SK-N-SH (cell line): ENCODE measurements around the gene HOXC6.

Experiments
- EP300 ChIP-seq, 2 experiments: IDR thresholded peaks; 2 replicates each; pipeline versions ENCODE4 v1.4.0 to v1.6.1; 2012; ENCODE audit warnings: borderline replicate concordance in 1 of 2, low read depth in 1 of 2, low read length in 1 of 2
- FOSL2 ChIP-seq: IDR thresholded peaks from 2 replicates; pipeline ENCODE4 v1.4.0; 2012; ENCODE audit warnings: low read depth, mild to moderate bottlenecking, moderate library complexity, borderline replicate concordance
- FOXJ3 ChIP-seq: sonication (generic); formaldehyde crosslinking; IDR thresholded peaks from 2 replicates; pipeline ENCODE4 v1.5.1; 2020; ENCODE audit warnings: mild to moderate bottlenecking, missing genetic modification reagents
- NFIC ChIP-seq: IDR thresholded peaks from 2 replicates; pipeline ENCODE4 v1.4.0; 2012; ENCODE audit warnings: borderline replicate concordance
- POLR2AphosphoS5 ChIP-seq: IDR thresholded peaks from 2 replicates; pipeline ENCODE4 v1.6.1; 2012; ENCODE audit warnings: low read depth, low read length
- RAD21 ChIP-seq: IDR thresholded peaks from 2 replicates; pipeline ENCODE4 v1.6.1; 2012; ENCODE audit warnings: mild to moderate bottlenecking, low read length
- TF ChIP-seq, protein P1 (sequence below): fragments of 200-600 bp; sonication (generic); IDR thresholded peaks from 2 replicates; pipeline ENCODE4 v1.6.1; 2017; ENCODE audit warnings: antibody characterized with exemption, mild to moderate bottlenecking, moderate library complexity
- TF ChIP-seq, protein P2 (sequence below): fragments of 150-350 bp; IDR thresholded peaks from 2 replicates; pipeline ENCODE4 v1.6.1; 2016; ENCODE audit warnings: mild to moderate bottlenecking, low read depth, low read length
- TF ChIP-seq, protein P3 (sequence below): IDR thresholded peaks from 2 replicates; pipeline ENCODE4 v1.4.0; 2012; ENCODE audit warnings: low read depth, borderline replicate concordance
- TF ChIP-seq, protein P4 (sequence below): IDR thresholded peaks from 2 replicates; pipeline ENCODE4 v1.6.1; 2012; ENCODE audit warnings: mild to moderate bottlenecking, low read depth, low read length, moderate library complexity
- TF ChIP-seq, protein P5 (sequence below): IDR thresholded peaks from 2 replicates; pipeline ENCODE4 v1.4.0; 2012; ENCODE audit warnings: low read depth, borderline replicate concordance

DNA sequence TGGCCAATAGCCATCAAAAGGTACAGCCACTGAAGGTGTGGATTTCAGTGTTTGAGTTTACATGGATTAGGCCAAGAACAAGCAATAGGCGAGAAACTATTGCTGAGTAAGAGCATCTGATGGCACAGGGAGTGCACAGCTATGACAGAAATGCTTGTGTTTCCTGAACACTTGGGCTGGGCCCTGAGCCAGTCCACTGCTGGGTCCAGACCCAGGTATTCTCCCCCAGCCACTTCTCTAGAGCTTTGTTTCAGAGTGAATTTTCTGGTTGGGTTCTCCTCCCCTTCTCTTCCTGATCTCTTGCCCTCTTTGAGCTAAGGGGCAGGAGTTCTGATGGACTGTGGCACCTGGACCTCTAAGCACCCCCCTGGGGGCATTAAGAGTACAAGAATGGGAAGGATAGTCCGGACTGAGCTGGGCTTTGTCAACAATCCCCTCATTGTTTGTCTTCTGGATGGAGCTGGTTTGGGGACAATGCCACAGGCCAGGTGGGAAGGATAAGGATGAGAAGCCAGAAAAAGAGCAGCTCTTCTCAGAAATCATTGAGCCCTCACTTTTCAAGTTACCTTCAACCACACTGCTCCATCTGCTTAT, 13.0 kb downstream of the HOXC6 start:
- TF ChIP-seq, protein P1, sequence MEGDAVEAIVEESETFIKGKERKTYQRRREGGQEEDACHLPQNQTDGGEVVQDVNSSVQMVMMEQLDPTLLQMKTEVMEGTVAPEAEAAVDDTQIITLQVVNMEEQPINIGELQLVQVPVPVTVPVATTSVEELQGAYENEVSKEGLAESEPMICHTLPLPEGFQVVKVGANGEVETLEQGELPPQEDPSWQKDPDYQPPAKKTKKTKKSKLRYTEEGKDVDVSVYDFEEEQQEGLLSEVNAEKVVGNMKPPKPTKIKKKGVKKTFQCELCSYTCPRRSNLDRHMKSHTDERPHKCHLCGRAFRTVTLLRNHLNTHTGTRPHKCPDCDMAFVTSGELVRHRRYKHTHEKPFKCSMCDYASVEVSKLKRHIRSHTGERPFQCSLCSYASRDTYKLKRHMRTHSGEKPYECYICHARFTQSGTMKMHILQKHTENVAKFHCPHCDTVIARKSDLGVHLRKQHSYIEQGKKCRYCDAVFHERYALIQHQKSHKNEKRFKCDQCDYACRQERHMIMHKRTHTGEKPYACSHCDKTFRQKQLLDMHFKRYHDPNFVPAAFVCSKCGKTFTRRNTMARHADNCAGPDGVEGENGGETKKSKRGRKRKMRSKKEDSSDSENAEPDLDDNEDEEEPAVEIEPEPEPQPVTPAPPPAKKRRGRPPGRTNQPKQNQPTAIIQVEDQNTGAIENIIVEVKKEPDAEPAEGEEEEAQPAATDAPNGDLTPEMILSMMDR, result no peak
- TF ChIP-seq, protein P2, sequence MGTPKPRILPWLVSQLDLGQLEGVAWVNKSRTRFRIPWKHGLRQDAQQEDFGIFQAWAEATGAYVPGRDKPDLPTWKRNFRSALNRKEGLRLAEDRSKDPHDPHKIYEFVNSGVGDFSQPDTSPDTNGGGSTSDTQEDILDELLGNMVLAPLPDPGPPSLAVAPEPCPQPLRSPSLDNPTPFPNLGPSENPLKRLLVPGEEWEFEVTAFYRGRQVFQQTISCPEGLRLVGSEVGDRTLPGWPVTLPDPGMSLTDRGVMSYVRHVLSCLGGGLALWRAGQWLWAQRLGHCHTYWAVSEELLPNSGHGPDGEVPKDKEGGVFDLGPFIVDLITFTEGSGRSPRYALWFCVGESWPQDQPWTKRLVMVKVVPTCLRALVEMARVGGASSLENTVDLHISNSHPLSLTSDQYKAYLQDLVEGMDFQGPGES, result no peak
- no peak for TF ChIP-seq POLR2AphosphoS5
- TF ChIP-seq, protein P3, sequence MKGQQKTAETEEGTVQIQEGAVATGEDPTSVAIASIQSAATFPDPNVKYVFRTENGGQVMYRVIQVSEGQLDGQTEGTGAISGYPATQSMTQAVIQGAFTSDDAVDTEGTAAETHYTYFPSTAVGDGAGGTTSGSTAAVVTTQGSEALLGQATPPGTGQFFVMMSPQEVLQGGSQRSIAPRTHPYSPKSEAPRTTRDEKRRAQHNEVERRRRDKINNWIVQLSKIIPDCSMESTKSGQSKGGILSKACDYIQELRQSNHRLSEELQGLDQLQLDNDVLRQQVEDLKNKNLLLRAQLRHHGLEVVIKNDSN, result no peak
- TF ChIP-seq, protein P4, sequence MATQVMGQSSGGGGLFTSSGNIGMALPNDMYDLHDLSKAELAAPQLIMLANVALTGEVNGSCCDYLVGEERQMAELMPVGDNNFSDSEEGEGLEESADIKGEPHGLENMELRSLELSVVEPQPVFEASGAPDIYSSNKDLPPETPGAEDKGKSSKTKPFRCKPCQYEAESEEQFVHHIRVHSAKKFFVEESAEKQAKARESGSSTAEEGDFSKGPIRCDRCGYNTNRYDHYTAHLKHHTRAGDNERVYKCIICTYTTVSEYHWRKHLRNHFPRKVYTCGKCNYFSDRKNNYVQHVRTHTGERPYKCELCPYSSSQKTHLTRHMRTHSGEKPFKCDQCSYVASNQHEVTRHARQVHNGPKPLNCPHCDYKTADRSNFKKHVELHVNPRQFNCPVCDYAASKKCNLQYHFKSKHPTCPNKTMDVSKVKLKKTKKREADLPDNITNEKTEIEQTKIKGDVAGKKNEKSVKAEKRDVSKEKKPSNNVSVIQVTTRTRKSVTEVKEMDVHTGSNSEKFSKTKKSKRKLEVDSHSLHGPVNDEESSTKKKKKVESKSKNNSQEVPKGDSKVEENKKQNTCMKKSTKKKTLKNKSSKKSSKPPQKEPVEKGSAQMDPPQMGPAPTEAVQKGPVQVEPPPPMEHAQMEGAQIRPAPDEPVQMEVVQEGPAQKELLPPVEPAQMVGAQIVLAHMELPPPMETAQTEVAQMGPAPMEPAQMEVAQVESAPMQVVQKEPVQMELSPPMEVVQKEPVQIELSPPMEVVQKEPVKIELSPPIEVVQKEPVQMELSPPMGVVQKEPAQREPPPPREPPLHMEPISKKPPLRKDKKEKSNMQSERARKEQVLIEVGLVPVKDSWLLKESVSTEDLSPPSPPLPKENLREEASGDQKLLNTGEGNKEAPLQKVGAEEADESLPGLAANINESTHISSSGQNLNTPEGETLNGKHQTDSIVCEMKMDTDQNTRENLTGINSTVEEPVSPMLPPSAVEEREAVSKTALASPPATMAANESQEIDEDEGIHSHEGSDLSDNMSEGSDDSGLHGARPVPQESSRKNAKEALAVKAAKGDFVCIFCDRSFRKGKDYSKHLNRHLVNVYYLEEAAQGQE, result no peak
- no peak for TF ChIP-seq RAD21
- TF ChIP-seq NFIC, result no peak
- TF ChIP-seq, protein P5, sequence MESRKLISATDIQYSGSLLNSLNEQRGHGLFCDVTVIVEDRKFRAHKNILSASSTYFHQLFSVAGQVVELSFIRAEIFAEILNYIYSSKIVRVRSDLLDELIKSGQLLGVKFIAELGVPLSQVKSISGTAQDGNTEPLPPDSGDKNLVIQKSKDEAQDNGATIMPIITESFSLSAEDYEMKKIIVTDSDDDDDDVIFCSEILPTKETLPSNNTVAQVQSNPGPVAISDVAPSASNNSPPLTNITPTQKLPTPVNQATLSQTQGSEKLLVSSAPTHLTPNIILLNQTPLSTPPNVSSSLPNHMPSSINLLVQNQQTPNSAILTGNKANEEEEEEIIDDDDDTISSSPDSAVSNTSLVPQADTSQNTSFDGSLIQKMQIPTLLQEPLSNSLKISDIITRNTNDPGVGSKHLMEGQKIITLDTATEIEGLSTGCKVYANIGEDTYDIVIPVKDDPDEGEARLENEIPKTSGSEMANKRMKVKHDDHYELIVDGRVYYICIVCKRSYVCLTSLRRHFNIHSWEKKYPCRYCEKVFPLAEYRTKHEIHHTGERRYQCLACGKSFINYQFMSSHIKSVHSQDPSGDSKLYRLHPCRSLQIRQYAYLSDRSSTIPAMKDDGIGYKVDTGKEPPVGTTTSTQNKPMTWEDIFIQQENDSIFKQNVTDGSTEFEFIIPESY, result no peak
- no peak for TF ChIP-seq FOXJ3 (CRISPR knock-in tag)
- TF ChIP-seq FOSL2, result no peak
- no peak for TF ChIP-seq EP300 (IDR thresholded peaks at IDR 0.05; ENCODE audit: borderline replicate concordance in 1 of 2, low read depth in 1 of 2, low read length in 1 of 2)
